GM12864 (cell line): ENCODE results near the gene MYPN.
"Not testable (repeated sequence)": the region's sequence is repeated elsewhere in the genome, so short reads cannot be mapped to it uniquely, and the experiment has no call there.

Source experiments
- DNase-seq: peaks from one replicate; pipeline ENCODE4 v3.0.0-alpha.2; 2011; ENCODE audit warnings: low read depth
- H3K4me3 ChIP-seq: 2 replicates; pipeline ENCODE4 v1.5.1; 2011; ENCODE audit warnings: mild to moderate bottlenecking, low read depth, low read length, control low read depth
- TF ChIP-seq, protein P1 (sequence below): IDR thresholded peaks from 2 replicates; pipeline ENCODE4 v1.5.1; 2011; ENCODE audit warnings: low read depth, mild to moderate bottlenecking, moderate library complexity, low read length, control low read depth, inconsistent platforms; ENCODE audit errors: missing control alignments

Gene MYPN

DNA sequence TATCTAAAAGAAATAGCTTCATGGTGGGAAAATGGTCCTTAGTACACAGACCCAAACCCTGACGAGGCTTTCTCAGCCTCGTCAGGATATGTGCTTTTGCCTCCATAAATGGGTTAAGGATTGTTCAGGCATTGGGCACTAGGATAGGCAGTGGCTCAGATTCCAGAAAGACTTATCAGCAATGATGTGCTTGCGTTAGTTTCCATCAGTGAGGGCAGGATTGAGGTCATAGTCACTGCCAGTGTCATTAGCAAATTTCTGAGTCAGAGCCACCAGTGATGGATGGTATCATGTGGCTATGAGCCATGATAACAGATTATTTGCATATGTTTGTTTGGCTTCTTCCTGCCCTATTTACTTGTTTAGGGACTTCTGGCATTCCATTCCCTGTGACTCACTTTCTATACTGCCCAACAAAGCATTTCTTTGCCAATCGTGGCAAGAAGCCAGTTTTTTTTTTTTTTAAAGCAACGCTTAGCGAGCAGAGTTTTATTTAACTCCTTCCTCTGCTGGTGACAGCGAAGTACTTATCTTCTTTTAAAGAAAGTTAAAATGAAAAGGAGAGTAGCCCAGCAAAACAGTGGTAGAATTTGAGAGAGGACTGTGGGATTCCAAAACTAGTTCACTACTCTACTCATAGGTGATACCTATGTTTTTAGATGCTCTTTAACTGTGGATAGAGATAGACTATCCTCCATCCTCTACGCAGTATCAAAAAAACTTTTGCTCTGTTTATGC is 44.4 kb downstream of the MYPN start:
- DNase-seq: peak; percentile 13
- no peak overlapping the region for H3K4me3 ChIP-seq

DNA sequence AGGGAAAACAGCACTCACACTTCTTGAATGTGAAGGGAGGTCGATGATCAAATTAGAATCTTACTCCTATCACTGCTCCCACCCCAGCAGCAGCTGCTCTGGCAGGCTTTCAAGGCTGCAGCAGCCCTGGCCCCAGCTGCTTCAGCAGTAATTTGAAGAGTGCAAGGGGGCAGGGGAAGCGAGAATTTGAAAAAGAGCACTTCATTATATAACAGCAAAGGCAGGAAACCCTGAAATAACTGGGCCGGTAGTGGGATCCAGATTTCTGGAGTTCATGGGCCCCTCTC is 44.9 kb downstream of the MYPN start:
- DNase-seq: no peak
- no peak overlapping the region for H3K4me3 ChIP-seq
- TF ChIP-seq, protein P1, sequence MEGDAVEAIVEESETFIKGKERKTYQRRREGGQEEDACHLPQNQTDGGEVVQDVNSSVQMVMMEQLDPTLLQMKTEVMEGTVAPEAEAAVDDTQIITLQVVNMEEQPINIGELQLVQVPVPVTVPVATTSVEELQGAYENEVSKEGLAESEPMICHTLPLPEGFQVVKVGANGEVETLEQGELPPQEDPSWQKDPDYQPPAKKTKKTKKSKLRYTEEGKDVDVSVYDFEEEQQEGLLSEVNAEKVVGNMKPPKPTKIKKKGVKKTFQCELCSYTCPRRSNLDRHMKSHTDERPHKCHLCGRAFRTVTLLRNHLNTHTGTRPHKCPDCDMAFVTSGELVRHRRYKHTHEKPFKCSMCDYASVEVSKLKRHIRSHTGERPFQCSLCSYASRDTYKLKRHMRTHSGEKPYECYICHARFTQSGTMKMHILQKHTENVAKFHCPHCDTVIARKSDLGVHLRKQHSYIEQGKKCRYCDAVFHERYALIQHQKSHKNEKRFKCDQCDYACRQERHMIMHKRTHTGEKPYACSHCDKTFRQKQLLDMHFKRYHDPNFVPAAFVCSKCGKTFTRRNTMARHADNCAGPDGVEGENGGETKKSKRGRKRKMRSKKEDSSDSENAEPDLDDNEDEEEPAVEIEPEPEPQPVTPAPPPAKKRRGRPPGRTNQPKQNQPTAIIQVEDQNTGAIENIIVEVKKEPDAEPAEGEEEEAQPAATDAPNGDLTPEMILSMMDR: no peak

More for the DNA sequence above, 44.4 kb downstream of the MYPN start:
- TF ChIP-seq, protein P1: no peak

DNA sequence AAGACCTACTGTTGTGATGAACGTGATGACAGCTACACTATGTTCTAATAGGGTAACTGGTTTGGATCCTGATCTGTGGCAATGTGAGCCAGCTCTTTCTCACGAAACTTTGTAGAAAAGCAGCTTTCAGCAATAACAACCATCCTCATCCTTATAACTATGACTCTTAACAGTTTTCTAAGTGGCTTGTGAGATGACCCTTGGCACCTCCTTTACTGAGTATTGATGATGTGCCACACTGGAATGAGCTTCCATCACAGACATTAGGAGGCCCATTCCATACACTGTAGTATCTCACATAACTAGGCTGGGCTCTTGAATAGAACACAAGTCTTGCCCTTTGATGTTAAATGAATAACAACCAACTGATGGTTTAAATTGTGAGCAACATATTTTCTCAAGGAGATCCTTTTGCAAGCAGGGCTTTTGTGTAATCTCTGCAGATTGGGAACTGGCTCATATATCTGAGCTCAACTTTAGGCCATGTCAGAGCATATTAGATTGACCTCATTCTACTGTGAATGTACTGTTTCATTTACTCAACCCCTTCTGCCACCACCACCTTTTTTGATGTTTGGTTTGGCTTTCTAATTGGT is 46.4 kb downstream of the MYPN start:
- H3K4me3 ChIP-seq: no peak overlapping the region
- no peak for DNase-seq
- TF ChIP-seq, protein P1: no peak

DNA sequence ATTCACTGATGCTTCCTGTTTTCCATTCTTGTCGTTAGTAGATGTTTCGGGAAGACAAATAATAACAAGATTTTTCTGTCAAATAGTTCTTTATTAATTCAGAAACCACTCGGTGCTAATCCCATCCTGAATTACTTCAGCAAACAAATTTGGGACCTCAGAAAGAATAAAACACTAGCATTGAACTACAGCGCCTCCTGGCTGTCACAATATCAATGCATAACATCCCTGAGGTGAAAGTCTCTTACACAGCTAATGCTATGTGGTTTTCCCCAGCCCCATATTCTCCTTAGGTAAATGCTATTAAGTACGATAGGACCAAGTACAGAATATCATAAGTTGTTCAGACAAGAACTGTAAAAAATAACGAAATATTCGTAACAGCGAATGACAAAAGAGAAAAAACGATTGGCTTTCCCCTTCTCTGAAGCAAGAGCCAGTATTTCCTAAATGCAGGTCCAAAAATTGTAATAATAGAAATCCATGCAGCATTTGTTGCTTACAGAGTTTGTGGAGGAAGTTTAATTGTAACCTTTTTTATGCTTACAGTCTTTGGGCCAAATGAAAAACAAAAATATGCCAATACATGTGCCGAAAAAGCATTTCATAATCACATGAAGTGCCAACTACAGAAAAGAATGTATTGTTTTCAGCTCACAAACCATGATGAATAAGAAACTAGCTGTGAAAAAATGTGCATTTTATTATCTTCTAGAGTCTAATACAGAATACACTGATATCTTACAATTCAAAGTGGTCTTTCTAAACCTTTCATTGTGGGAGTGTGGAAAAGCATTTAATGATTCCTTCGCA is 47.3 kb downstream of the MYPN start:
- no peak overlapping the region for H3K4me3 ChIP-seq
- TF ChIP-seq, protein P1: peak; percentile 72
- DNase-seq: peak; percentile 24

DNA sequence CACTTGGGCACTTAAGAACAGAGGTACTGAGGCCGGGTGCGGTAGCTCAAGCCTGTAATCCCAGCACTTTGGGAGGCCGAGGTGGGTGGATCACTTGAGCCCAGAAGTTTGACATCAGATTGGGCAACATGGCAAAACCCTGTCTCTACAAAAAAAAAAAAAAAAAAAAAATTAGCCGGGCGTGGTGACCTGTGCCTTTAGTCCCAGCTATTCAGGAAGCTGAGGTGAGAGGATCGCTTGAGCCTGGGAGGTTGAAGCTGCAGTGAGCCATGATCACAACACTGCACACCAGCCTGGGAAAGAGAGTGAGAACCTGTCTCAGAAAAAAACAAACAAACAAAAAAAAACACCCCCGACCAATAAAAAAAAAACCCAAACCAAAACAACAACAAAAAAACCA is 48.2 kb downstream of the MYPN start:
- not testable (repeated sequence) for DNase-seq, H3K4me3 ChIP-seq

DNA sequence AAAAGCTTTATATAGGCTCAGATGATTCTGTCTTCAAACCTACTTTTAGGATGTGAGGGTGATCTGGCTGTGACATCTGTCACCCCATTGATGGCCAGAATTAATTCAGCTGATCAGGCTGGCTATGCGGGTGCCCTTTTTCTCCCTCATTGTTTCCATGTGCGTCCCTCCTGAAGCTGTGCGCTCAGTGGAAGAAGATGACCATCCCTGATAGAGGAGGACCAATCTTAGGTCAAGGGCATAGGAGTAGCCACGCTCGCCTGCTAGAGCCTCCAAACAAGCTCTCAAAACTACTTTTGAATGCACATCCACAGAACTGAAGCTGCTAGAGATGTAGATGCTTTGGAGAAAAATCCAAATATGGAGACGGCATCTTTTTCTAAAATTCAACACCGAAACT is 48.7 kb downstream of the MYPN start:
- TF ChIP-seq, protein P1: no peak
- DNase-seq: no peak
- H3K4me3 ChIP-seq: no peak overlapping the region

DNA sequence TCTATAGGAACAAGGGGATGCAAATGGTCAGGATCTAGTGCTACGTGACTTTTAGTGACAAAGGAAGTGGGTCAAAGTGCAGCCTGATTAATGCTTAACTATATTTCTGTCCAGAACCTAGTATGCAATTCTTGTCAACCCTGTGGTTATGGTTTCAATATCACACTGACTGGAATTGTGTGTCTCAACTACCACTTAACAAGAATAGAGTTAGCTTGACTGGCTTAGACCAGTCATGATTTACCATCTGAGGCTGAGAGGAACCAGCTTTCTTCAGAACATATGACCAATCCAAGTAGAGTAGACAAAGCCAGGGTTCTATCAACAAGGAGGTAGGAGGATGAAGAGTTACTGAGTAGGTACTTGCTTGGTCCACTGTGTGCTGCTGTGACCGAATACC is 54.4 kb downstream of the MYPN start:
- H3K4me3 ChIP-seq: no peak overlapping the region
- TF ChIP-seq, protein P1: no peak
- no peak for DNase-seq
